H1 (cell line): Measurements from ENCODE around the gene MNAT1. TPM values are rescaled to one million over a fixed set of nuclear protein-coding genes. Genes with fewer than 3 reads are reported as not detected.

Experiments used
- CTCF ChIA-PET: fragments of 300-600 bp; sonication (Branson Sonifier 250); formaldehyde crosslinking; loops from one replicate; lab custom pipeline; 2021; ENCODE audit not compliant: partially characterized antibody; lab: Charles Lee
- POLR2A ChIA-PET: fragments of 300-600 bp; sonication (Branson Sonifier 250); formaldehyde crosslinking; loops from one replicate; lab custom pipeline; 2021; ENCODE audit warnings: inconsistent platforms; ENCODE audit not compliant: partially characterized antibody; lab: Charles Lee
- DNase-seq, 2 experiments: peaks; one replicate each; pipeline versions ENCODE4 v3.0.0 to v3.0.0-alpha.2; 2010 to 2022; ENCODE audit warnings: low spot score in 2 of 2, low read depth in 1 of 2, mixed read lengths in 1 of 2
- FAIRE-seq: peaks from 2 replicates; lab custom pipeline; 2011; peaks lifted over from hg19 to GRCh38; lab: Jason Lieb, UNC
- H2AFZ ChIP-seq: 2 replicates; pipeline ENCODE4 v1.8.1; 2012; ENCODE audit warnings: low read length, inconsistent platforms
- H2AK5ac ChIP-seq: 2 replicates; pipeline ENCODE4 v1.6.1; 2013; ENCODE audit warnings: low read depth, low read length
- H2BK120ac ChIP-seq: replicated peaks from 2 replicates; pipeline ENCODE3; 2013; ENCODE audit warnings: low read depth, low read length, inconsistent platforms
- H2BK12ac ChIP-seq: 2 replicates; pipeline ENCODE4 v1.6.1; 2013; ENCODE audit warnings: low read depth, low read length
- H2BK15ac ChIP-seq: 2 replicates; pipeline ENCODE4 v1.6.1; 2013; ENCODE audit warnings: low read length
- H2BK20ac ChIP-seq: 2 replicates; pipeline ENCODE4 v1.6.1; 2013; ENCODE audit warnings: low read length
- H2BK5ac ChIP-seq: 2 replicates; pipeline ENCODE4 v1.6.1; 2013; ENCODE audit warnings: low read depth, low read length
- H3K14ac ChIP-seq: 2 replicates; pipeline ENCODE4 v1.6.1; 2013; ENCODE audit warnings: inconsistent platforms; ENCODE audit not compliant: insufficient read length
- H3K18ac ChIP-seq: 2 replicates; pipeline ENCODE4 v1.6.1; 2013; ENCODE audit warnings: low read length; ENCODE audit errors: extremely low read depth
- H3K23ac ChIP-seq: 2 replicates; pipeline ENCODE4 v1.6.1; 2013; ENCODE audit warnings: inconsistent platforms; ENCODE audit not compliant: insufficient read length
- H3K23me2 ChIP-seq: 2 replicates; pipeline ENCODE4 v1.6.1; 2013; ENCODE audit warnings: low read depth, low read length
- H3K27ac ChIP-seq: 2 replicates; pipeline ENCODE4 v1.6.1; 2011; ENCODE audit warnings: low read depth, low read length, inconsistent platforms
- H3K27me3 ChIP-seq, 4 experiments: replicated peaks in 1 of 4; 1 replicate in 1 of 4; 2 replicates in 3 of 4; pipeline versions ENCODE4 v1.6.1 to v1.8.1; 2011 to 2013; ENCODE audit warnings: low read length in 3 of 4, mild to moderate bottlenecking in 3 of 4, inconsistent platforms in 2 of 4, mixed read lengths in 2 of 4, moderate library complexity in 1 of 4; ENCODE audit not compliant: control insufficient read depth in 3 of 4, insufficient read depth in 3 of 4; ENCODE audit errors: extremely low read depth in 1 of 4
- H3K36me3 ChIP-seq, 4 experiments: 2 replicates each; pipeline versions ENCODE4 v1.6.1 to v1.8.1; 2011 to 2013; ENCODE audit warnings: mild to moderate bottlenecking in 4 of 4, low read length in 3 of 4, moderate library complexity in 2 of 4, control low read depth in 1 of 4, inconsistent platforms in 1 of 4; ENCODE audit not compliant: insufficient read depth in 4 of 4, control insufficient read depth in 2 of 4
- H3K4ac ChIP-seq: replicated peaks from 2 replicates; pipeline ENCODE3; 2013; ENCODE audit warnings: low read length, low read depth, mixed read lengths, inconsistent platforms; ENCODE audit not compliant: insufficient read length
- H3K4me1 ChIP-seq, 4 experiments: replicated peaks in 1 of 4; 1 replicate in 1 of 4; 2 replicates in 3 of 4; pipeline versions ENCODE4 v1.6.1 to v1.8.1; 2011 to 2013; ENCODE audit warnings: low read length in 3 of 4, inconsistent platforms in 2 of 4, mixed read lengths in 1 of 4; ENCODE audit not compliant: insufficient read depth in 4 of 4, control insufficient read depth in 3 of 4
- H3K4me2 ChIP-seq, 2 experiments: 2 replicates each; pipeline versions ENCODE4 v1.6.1 to v1.8.1; 2011 to 2013; ENCODE audit warnings: low read depth in 2 of 2, low read length in 2 of 2, control low read depth in 1 of 2, inconsistent platforms in 1 of 2, mild to moderate bottlenecking in 1 of 2; ENCODE audit not compliant: insufficient read depth in 1 of 2
- H3K4me3 ChIP-seq, 4 experiments: fragments of 200-600, 300-600 bp in 1 of 4; sonication (generic), shearing (Covaris generic), sonication (Bioruptor Twin) in 1 of 4; 2 replicates each; pipeline versions ENCODE4 v1.5.1 to v1.8.1; 2011 to 2016; ENCODE audit warnings: low read length in 4 of 4, low read depth in 3 of 4, control low read depth in 2 of 4, inconsistent platforms in 2 of 4, mild to moderate bottlenecking in 2 of 4, mixed read lengths in 1 of 4, moderate library complexity in 1 of 4; ENCODE audit not compliant: insufficient read depth in 2 of 4; ENCODE audit errors: extremely low read depth in 1 of 4
- H3K56ac ChIP-seq: replicated peaks from 2 replicates; pipeline ENCODE3; 2013; ENCODE audit warnings: low read depth, mild to moderate bottlenecking, mixed read lengths, low read length, inconsistent platforms; ENCODE audit not compliant: insufficient read length
- H3K79me1 ChIP-seq: 2 replicates; pipeline ENCODE4 v1.6.1; 2013; ENCODE audit warnings: low read depth, low read length, control low read depth
- H3K79me2 ChIP-seq, 2 experiments: 2 replicates each; pipeline versions ENCODE4 v1.6.1 to v1.8.1; 2012 to 2013; ENCODE audit warnings: low read length in 2 of 2, mild to moderate bottlenecking in 2 of 2, inconsistent platforms in 1 of 2; ENCODE audit not compliant: insufficient read depth in 2 of 2, control insufficient read depth in 1 of 2
- H3K9ac ChIP-seq, 4 experiments: replicated peaks in 1 of 4; 1 replicate in 1 of 4; 2 replicates in 3 of 4; pipeline versions ENCODE4 v1.6.1 to v1.8.1; 2011 to 2013; ENCODE audit warnings: low read depth in 3 of 4, low read length in 3 of 4, control low read depth in 2 of 4, mild to moderate bottlenecking in 2 of 4, moderate library complexity in 2 of 4, inconsistent platforms in 1 of 4; ENCODE audit errors: extremely low read depth in 1 of 4
- H3K9me3 ChIP-seq, 2 experiments: 2 replicates each; pipeline versions ENCODE4 v1.6.1 to v1.8.1; 2012 to 2013; ENCODE audit warnings: mild to moderate bottlenecking in 2 of 2, moderate library complexity in 2 of 2, control low read depth in 1 of 2, inconsistent platforms in 1 of 2, low read depth in 1 of 2, low read length in 1 of 2, mixed read lengths in 1 of 2; ENCODE audit not compliant: insufficient read depth in 2 of 2
- H4K20me1 ChIP-seq, 2 experiments: replicated peaks in 1 of 2; 2 replicates each; pipeline versions ENCODE3 to v1.8.1; 2011 to 2013; ENCODE audit warnings: inconsistent platforms in 2 of 2, low read length in 2 of 2, mild to moderate bottlenecking in 1 of 2; ENCODE audit not compliant: insufficient read depth in 2 of 2, control insufficient read depth in 1 of 2
- H4K5ac ChIP-seq: 2 replicates; pipeline ENCODE4 v1.6.1; 2013; ENCODE audit warnings: low read length, low read depth, mixed read lengths, inconsistent platforms; ENCODE audit not compliant: insufficient read length
- H4K8ac ChIP-seq: 2 replicates; pipeline ENCODE4 v1.8.0; 2013; ENCODE audit warnings: mild to moderate bottlenecking, moderate library complexity, low read length, inconsistent platforms; ENCODE audit not compliant: insufficient read depth; ENCODE audit errors: extremely low read depth
- H4K91ac ChIP-seq: replicated peaks from 2 replicates; pipeline ENCODE3; 2013; ENCODE audit warnings: low read length, mixed read lengths, inconsistent platforms; ENCODE audit not compliant: insufficient read length
- CBX8 ChIP-seq: fragments of 300-800, 300-1000 bp; sonication (generic); IDR thresholded peaks from 2 replicates; pipeline ENCODE4 v1.7.1; 2016; ENCODE audit warnings: low read depth, low read length, borderline replicate concordance
- CEBPB ChIP-seq: IDR thresholded peaks from 2 replicates; pipeline ENCODE4 v1.6.1; 2012; ENCODE audit warnings: low read depth, low read length
- EZH2 ChIP-seq: fragments of 200-600 bp; sonication (generic); IDR thresholded peaks from 2 replicates; pipeline ENCODE4 v1.7.1; 2012; ENCODE audit warnings: low read depth, mild to moderate bottlenecking, moderate library complexity, low read length, inconsistent platforms; ENCODE audit not compliant: severe bottlenecking
- POLR2A ChIP-seq, 2 experiments: IDR thresholded peaks; 1 replicate in 1 of 2; 2 replicates in 1 of 2; pipeline ENCODE4 v1.6.1; 2011; ENCODE audit warnings: low read depth in 2 of 2, low read length in 2 of 2, mild to moderate bottlenecking in 2 of 2; ENCODE audit errors: control extremely low read depth in 1 of 2
- POU5F1 ChIP-seq: IDR thresholded peaks from 2 replicates; pipeline ENCODE4 v1.6.1; 2011; ENCODE audit warnings: low read depth, mild to moderate bottlenecking, low read length, moderate library complexity
- RFX5 ChIP-seq: IDR thresholded peaks from 2 replicates; pipeline ENCODE4 v1.6.1; 2011; ENCODE audit warnings: low read depth, low read length, improper control_type of control experiment, borderline replicate concordance
- SP4 ChIP-seq: IDR thresholded peaks from 2 replicates; pipeline ENCODE4 v1.6.1; 2012; ENCODE audit warnings: low read length, inconsistent platforms
- WGBS, 2 experiments: shearing (Covaris generic) in 1 of 2; methylation state at CpG; one replicate each; pipeline versions ENCODE4 v1.1.6 to v1.1.7; 2013 to 2015; ENCODE audit warnings: low lambda C conversion rate in 2 of 2, mixed read lengths in 2 of 2, inconsistent platforms in 1 of 2, low coverage in 1 of 2, missing lambda C conversion rate in 1 of 2; ENCODE audit not compliant: insufficient replicate concordance in 2 of 2, insufficient coverage in 1 of 2, insufficient read length in 1 of 2; ENCODE audit errors: extremely low coverage in 1 of 2, missing lambda C conversion rate in 1 of 2; 5-methylcytosine and 5-hydroxymethylcytosine counted together
- polyA plus RNA-seq, 7 experiments: library from polyadenylated mRNA; depleted of rRNA in 3 of 7; stranded (reverse) in 5 of 7; unstranded in 2 of 7; fragments of >200 nt in 5 of 7; fragments of 200-250 nt in 2 of 7; gene quantifications; 1 replicate in 5 of 7; 2 replicates in 1 of 7; 4 replicates in 1 of 7; pipeline versions ENCODE4 v1.2.1 to v1.2.3, GENCODE V29; 2011 to 2013; ENCODE audit warnings: missing spikeins in 2 of 7, mixed read lengths in 2 of 7
- total RNA-seq: library from RNA; stranded (reverse); fragmentation: NEBNext Ultra II Directional; extraction: Animal tissue kit (Norgen Biotek cat#: 25700); gene quantifications from 2 replicates; pipeline ENCODE4 v1.2.1, GENCODE V29; 2021

Gene MNAT1
- total and polyA plus RNA-seq, 2 of the 8 experiments (the other 6 are each of a cell fraction or from before 2014, with no cell fraction given): 34.7 to 52.1 TPM

DNA sequence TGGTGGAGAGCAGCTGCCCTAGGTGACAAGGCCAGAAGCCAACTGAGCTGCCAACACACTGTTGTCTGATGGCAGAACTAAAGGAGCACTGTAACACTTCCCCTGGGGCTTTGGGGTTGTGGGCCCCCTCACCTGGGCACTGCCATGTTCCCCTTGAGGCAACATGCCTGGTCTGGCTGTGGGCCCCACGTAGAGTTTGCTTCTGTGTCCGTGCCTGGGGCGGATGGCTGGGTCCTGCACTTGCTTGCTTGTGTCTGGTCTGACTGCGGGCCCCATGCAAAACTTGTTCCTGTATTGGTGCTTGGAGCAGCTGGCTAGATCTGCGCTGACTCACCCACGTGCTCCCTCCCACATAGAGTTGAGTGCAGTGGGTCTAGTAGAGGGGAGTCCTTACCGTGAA is 78.4 kb downstream of the MNAT1 start:
- no peak overlapping the region for H2BK5ac ChIP-seq
- H4K20me1 ChIP-seq: no peaks in the 10 kb centered on the region
- H3K23me2 ChIP-seq: no peaks in the 10 kb centered on the region
- FAIRE-seq: no peak
- no peak overlapping the region for H3K4me3 ChIP-seq
- H3K23ac ChIP-seq: no peak overlapping the region
- no peak overlapping the region for H3K4me2 ChIP-seq
- CTCF ChIA-PET: no interaction called here
- H2AK5ac ChIP-seq: no peak overlapping the region
- no peak overlapping the region for H3K14ac ChIP-seq
- TF ChIP-seq POLR2A (IDR thresholded peaks at IDR 0.05; ENCODE audit: control extremely low read depth in 1 of 2, low read depth in 2 of 2, low read length in 2 of 2) (no peak), CEBPB (no peak), POU5F1 (no peak), RFX5 (no peak), CBX8 (no peak), SP4 (no peak), EZH2 (no peak)
- TF ChIP-seq, all 59 proteins: peak for 0
- Histone ChIP-seq H3K56ac (no peak overlapping the region), H4K91ac (no peak overlapping the region), H3K9ac (no peak overlapping the region), H2BK15ac (no peak overlapping the region), H3K36me3 (peaks cover 0 to 13% (median 0%) of the 10 kb centered on the region in 4 experiments; a peak in 3 of 8 replicates), H3K4me1 (no peaks in the 10 kb centered on the region), H3K79me2 (no peaks in the 10 kb centered on the region), H2BK20ac (no peak overlapping the region), H2BK12ac (no peak overlapping the region), H3K27ac (no peak overlapping the region), H2AFZ (no peak overlapping the region), H3K27me3 (no peaks in the 10 kb centered on the region), H3K4ac (no peak overlapping the region), H4K8ac (no peak overlapping the region), H3K18ac (no peak overlapping the region), H3K9me3 (no peaks in the 10 kb centered on the region), H4K5ac (no peak overlapping the region), H2BK120ac (no peak overlapping the region), H3K79me1 (no peaks in the 10 kb centered on the region; the same call in 1 of the 2 replicates)
- POLR2A ChIA-PET: interaction anchor here (0.6 to 1.1 kb wide), 2 partner anchors 9 to 11 kb away, joined by 3 read pairs; no protein-coding TSS in a partner anchor
- DNase-seq: no peak
- 89% methylated on average over 7 of the region's 7 CpGs; no CpG with 5 or more reads in 1 of the 2 experiments for WGBS, 2 experiments
